Activated CD8-positive, alpha-beta memory T cell treated with anti-CD3 and anti-CD28 coated beads, Interleukin-2, amount 50 U/mL, for 24 hours (primary cell): ENCODE measurements around the gene CAPN8.

Experiments
- DNase-seq: peaks from one replicate; pipeline ENCODE4 v3.0.0-alpha.2; 2020; ENCODE audit errors: extremely low read depth

Gene CAPN8

GRCh38 chr1:223617323-223618070 lies 48.0 kb downstream of the CAPN8 start:
- no peak for DNase-seq

- no peak for DNase-seq
Measured at GRCh38 chr1:223616586-223616985, 48.9 kb downstream of the CAPN8 start.

DNA sequence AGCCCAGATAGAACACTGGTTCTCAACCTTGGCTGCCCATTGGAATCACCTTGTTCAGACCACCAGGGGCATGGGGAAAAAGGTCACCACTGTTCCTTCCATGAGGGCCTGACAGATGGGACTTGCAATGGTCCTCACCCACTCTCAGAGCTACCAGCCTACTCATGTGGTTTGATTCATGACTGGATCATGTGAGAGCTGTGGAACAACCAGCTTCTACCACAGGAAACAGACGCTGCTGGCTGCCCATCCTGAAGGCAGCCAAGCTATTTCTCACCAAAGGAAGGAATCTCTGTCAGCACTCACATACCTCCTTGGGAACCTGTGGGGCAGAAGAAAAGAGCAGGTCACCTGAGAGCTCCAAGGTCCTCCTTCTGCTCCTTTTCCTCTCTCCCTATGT lies 53.6 kb downstream of the CAPN8 start:
- DNase-seq, result no peak

GRCh38 chr1:223609977-223610376 lies 55.5 kb downstream of the CAPN8 start:
- DNase-seq, result no peak

GRCh38 chr1:223609066-223609465 lies 56.4 kb downstream of the CAPN8 start:
- no peak for DNase-seq

DNA sequence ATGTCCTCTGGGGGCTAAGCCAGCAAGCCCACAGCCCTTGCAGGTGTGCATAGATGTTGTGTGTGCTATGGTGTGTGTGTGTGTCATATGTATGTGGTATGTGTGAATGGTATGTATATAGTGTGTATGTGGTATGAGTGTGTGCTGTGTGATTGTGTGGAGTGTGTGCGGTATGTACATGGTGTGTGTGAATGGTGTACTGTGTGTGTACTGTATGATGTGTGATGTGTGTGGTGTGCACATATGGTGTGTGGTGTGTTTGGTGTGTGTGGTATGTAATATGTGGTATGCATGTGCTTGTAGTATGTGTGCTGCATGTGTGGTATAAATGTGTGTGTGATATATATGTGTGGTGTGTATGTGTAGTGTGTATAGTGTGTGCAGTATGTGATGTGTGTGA lies 107.0 kb downstream of the CAPN8 start:
- no peak for DNase-seq

DNA sequence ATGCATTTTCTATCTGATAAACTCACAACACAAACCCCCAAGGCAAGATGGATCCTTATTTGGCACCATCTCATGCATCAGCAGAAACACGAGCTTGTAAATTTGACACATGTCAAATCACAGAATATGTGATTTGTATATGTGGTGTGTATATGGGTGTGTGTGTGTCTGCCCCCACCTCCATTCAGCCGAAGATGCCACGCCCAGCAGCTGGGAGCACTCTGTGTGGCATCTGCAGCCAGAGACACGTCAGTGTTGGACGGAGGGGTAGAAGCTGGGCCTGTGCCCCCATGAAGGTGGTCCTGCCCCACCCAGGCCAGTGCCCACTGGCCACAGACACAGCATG lies 108.4 kb downstream of the CAPN8 start:
- DNase-seq, result no peak

- DNase-seq, result no peak
Measured at GRCh38 chr1:223556414-223557129, 108.9 kb downstream of the CAPN8 start.

GRCh38 chr1:223553957-223554356 lies 111.5 kb downstream of the CAPN8 start:
- DNase-seq, result no peak

DNA sequence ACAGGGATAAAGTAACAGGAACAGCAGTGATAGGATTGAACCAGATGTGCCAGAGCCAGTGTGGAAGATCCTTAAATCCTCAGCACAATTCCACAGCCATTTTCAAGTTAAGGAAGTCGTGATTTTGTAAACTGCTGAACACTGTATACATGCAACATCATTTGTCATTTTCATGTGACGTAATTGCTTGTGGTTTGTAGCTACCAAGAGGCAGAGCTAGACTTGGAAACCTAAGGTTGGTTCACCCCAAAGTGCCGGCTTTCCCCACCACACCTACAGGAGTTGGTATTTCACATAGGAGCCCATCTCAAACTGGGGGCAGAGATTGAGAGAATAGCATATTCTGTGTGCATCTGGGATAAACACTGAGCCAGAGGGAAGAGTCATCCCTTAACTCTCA lies 113.9 kb downstream of the CAPN8 start:
- no peak for DNase-seq

- DNase-seq, result no peak
Measured at GRCh38 chr1:223549740-223550139, 115.8 kb downstream of the CAPN8 start.

DNA sequence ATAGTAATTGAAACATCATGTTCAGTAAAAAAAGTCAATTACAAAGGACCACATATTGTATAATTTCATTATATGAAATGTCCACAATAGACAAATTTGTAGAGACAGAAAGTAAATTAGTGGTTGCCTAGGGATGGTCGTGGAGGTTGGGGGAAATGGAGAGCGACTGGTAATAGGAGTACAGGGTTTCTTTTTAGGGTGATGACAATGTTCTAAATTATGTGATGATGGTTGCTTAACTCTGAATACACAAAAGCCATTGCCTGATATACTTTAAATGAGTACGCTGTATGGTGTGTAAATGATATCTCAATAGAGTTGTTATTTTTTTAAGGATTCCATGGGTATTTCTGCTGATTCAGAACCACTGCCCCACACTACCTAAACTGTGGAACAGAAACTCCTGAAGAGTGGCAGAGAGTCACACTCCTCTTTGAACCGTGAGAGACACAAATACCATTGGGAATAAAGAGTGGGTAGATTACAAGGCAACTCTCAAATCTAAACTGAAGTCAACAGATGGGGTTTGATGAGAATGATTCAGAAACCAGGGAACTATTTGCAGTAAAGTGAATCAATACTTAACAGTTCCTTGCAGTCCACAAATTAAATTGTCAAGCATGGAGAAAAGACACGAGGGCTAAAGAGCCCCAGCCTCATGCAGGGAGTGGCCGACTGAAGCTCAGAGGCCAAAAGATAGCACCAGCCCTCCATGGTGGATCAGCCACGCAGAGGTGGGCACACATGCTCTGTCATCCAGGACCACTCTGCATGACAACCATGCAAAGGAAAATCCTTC lies 118.0 kb downstream of the CAPN8 start:
- no peak for DNase-seq

GRCh38 chr1:223545343-223545742 lies 120.2 kb downstream of the CAPN8 start:
- DNase-seq, result no peak

DNA sequence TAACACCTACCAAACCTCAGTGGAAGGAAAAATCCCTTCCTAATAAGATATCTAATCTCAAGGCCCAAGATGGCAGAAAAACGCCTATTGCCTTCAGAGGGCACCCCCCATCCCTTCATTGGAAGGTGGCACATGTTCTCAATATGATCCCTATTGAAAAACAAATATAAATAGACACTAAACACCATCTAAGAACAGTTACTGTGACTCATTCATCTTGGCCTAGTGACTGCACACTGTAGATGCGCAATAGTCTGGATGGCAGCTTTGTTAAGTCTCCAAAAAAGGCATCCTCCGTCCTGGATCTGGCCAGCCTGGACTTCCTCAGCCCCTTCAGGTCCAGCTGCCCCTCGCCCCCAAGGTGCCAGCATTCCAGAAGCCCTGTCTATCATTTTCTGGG lies 121.9 kb downstream of the CAPN8 start:
- DNase-seq, result no peak

- no peak for DNase-seq
Measured at GRCh38 chr1:223542831-223543230, 122.7 kb downstream of the CAPN8 start.

- DNase-seq, result no peak
Measured at GRCh38 chr1:223540485-223541106, 124.9 kb downstream of the CAPN8 start.

GRCh38 chr1:223539750-223540149 lies 125.8 kb downstream of the CAPN8 start:
- no peak for DNase-seq

DNA sequence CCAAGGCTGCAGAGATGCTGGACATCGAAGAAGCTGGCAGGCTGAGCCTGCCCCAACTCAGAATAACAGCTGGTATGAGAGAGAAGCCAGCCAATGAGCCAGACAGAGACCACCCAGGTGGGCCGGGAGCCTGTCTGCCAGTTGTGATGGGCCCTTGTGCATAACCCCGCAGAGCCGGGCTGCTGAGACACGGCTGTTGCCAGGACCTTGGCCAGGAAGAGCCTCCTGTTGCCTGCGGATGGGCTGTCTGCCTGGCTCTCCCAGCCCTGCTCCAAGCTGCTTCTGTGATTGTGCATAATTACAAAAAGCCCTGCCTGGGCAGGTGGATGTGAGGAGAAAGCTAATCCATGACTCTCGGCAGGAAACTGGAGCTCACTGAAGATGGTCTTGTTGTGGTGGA lies 126.5 kb downstream of the CAPN8 start:
- DNase-seq, result no peak

- no peak for DNase-seq
Measured at GRCh38 chr1:223535319-223535718, 130.2 kb downstream of the CAPN8 start.

- no peak for DNase-seq
Measured at GRCh38 chr1:223534677-223535076, 130.8 kb downstream of the CAPN8 start.

DNA sequence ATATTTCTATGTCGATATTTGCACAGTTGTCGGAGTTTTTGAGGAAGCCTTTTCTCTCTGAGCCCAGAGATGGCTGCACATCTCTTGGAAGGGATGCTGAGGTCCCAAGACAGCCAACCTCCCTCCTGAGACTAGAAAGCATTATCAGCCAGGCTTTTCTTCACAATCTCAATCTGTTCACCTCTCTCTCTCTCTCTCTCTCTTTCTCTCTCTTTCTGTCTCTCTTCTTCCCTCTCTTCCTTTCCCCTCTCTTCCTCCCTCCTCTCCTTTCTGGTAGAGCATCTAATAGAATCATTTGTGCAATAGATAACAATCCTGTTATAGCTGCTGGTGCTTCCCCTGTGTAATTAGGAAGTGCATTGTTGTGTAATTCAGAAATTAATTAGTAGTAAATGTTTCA lies 131.8 kb downstream of the CAPN8 start:
- DNase-seq, result no peak

DNA sequence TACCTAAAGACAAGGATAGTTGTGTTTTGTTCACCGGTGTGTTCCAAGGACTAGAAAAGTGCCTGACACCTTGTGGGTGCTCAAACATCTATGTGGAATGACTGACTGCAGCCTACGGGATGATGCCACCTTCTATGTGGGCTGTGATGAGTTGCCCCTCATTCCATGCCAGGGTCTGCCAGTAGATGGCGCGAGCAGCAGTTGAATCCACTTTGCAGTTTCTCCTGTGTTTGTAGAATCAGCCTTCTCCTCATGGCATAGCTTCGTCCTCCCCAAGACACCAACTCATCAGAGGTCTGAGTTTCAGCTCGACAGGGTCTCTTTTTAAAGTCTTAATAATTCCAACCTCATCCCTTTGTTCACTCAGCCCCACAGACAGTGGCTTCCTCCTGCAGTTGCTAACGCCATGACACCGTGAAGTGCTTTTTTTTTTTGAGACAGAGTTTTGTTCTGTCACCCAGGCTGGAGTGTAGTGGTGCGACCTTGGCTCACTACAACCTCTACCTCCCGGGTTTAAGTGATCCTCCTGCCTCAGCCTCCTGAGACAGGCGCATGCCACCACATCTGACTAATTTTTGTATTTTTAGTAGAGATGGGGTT lies 133.7 kb downstream of the CAPN8 start:
- peak; percentile 25 for DNase-seq
